ENCODE data around the gene LIX1.
"Not testable (repeated sequence)": the region's sequence is repeated elsewhere in the genome, so short reads cannot be mapped to it uniquely, and the experiment has no call there.

Gene LIX1

DNA sequence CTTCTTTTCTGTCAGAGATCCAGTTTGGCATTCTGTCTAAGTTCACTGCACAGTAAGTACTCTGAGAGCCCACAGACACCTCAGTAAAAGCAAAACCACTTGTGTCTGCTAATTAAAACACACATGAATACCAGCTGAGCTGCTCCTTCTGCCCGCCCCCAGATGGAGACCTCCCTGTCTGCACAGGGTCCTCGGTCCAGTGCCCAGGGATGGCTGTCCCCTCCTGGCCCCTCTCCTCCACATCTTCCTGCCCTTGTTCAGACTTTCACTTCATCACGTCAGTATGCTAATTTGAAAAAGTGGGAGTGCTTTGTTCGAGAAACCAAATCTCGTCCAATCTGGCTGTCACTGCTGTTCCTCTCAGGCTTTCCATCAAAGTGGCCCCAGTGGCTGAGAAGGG, 43.5 kb downstream of the LIX1 start:
- DNase-seq: no peak

DNA sequence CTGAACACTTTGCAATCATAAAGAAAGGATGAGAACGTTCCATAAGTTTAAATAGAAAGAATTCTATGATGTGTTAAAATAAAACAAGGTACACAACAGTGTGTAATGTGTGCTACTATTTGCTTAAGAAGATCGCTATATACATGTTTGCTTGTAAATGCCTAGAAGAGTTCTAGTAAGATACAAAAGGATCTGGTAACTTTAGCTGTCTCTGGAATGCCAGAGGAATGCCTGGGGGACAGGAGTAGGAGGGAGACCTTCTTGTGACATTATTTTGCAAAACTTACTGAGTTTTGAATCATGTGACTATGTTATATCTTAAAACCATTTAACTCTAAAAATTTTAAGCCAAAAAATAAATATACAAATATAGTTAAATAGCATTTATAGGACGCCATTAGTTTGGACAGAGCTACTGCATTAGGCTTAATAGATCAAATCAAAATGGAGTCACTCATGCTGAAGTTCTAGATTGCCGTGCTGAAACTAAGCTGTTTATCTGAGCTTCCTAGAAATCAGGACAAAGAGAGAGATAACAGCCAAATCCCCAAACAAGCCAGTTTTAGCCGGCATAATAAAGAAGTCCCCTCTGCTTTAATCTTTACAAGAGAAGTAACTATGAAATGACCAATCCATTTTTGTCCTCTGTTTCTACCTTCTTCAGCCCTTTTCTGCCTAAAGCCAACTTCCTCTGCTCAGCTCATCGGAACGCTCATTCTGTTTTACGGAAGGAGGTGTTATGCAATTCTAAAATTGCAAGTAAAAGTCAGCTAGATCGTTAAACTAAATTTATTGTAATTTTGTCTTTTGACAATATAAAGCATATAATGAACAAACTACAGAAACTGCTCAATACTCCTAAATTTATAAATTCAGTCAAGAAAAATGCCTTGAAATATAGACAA, 44.8 kb downstream of the LIX1 start:
- no peak for DNase-seq

DNA sequence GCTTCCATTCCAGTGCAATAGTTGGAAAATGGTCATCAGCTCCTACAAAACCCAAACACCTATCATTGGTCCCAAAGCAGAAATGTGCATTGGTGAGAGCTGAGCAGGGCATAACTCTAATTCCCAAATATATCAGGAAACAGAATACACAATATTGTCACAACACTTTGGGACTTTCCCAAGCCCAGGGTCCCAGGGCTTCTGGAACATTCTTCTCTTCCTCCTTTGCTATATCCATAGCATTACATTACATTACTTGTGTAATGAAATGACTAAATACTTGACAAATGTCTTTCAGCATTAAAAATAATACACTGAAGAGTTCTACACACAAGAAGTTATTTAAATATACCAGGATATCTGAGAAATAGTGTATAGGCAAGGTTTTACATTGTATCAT, 45.6 kb downstream of the LIX1 start:
- DNase-seq: no peak

- DNase-seq: no peak
Observed at GRCh38 chr5:97096191-97096590, 46.2 kb downstream of the LIX1 start.

- no peak for DNase-seq
Observed at GRCh38 chr5:97095318-97095732, 47.1 kb downstream of the LIX1 start.

- peak; percentile 11 to 22 for DNase-seq
Observed at GRCh38 chr5:97094579-97095317, 47.7 kb downstream of the LIX1 start.

GRCh38 chr5:97093193-97093592, 49.2 kb downstream of the LIX1 start:
- DNase-seq: no peak

DNA sequence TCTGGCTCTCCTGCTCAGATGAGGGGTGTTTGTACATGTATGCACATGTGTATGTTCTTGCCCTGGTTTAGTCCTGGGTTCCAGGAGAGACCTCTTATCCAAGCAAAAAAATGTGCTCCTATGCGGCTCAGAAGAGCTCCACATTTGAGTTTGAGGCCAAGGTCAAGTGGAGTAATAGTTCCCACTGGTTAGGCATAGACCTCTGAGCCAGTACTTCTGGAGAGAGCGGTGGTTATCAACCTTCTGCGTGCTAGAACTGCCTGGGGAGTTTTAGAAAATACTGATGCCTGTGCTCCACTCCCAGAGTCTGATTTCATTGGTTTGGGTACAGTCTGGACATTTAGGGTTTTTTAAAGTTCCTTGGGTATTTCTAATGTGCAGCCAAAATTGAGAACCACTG, 51.5 kb downstream of the LIX1 start:
- DNase-seq: no peak

- no peak for DNase-seq
Observed at GRCh38 chr5:97089149-97089801, 53.1 kb downstream of the LIX1 start.

- no peak for DNase-seq
Observed at GRCh38 chr5:97088774-97089148, 53.6 kb downstream of the LIX1 start.

DNA sequence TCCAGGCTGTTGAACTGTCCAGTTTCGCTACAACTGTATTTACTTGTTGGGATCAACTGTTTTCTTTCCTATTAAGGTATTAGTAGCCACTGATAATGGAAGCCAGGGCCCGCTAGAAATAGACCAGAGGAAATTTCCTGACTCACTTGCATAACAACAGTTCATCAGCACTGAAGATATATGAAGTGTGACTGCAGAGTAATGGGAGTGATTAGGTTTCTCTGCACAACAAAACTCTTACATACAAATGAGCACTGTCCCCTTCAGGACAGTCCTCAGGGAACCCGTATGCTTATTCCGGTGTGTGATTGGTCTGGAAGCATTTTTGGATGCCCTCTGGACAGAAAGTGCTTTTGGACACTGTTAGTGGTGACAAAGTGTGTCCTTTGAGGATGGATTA, 55.3 kb downstream of the LIX1 start:
- no peak for DNase-seq

DNA sequence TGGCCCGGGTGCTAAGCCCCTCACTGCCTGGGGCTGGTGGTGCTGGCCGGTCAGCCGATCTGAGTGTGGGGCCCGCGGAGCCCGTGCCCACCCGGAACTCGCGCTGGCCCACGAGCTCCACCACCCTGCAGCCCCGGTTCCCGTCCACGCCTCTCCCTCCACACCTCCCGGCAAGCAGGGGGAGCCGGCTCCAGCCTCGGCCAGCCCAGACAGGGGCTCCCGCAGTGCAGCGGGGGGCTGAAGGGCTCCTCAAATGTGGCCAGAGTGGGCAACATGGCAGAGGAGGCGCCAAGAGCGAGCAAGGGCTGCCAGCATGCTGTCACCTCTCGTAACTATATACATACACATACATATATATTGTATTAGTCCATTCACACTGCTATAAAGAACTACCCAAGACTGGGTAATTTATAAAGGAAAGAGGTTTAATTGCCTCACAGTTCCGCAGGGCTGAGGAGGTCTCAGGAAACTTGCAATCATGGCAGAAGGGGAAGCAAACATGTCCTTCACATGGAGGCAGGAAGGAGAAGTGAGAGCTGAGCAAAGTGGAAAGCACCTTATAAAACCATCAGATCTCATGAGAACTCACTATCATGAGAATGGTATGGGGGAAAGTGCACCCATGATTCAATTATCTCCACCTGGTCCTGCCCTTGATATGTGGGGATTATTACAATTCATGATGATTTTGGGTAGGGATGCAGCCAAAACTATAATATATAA, 56.8 kb downstream of the LIX1 start:
- DNase-seq: no peak

GRCh38 chr5:97084782-97085458, 57.5 kb downstream of the LIX1 start:
- DNase-seq: not testable (repeated sequence)

DNA sequence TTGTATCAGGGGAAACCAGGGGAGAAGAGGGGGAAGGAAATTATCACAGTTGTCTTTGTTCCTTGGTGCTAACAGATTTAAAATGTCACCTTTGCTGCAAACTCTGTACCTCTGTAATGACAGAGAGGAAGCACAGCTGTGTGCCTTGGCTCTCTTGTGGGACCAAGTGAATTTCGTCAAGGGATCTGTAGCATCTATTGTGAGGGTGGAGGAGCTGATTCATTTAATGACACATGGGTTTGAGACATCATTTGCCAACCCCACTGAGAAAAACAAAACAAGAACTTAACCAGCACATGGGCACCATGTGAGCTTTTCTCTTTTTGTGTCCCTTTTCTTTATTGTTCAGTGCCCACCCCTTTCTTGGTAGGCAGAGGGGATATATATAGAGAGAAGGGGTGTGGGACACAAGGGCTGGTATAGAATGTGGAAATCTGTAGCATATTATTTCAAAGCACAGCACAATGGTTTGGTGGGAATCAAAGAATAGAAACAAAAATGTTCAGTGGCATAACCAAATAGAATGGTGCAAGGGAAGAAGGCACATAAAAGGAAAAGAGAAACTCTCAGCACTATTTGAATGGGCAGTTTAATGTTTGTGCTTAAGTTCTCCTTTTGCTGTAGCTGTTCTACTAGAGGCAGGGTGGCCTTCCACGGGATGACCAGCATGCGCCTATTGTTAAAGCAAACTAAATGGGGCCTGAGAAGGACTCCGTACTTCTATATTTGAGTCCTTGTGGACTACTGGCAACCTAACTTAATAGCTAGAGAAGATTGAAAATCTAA, 63.3 kb downstream of the LIX1 start:
- no peak for DNase-seq

GRCh38 chr5:97077246-97077645, 65.2 kb downstream of the LIX1 start:
- DNase-seq: no peak

DNA sequence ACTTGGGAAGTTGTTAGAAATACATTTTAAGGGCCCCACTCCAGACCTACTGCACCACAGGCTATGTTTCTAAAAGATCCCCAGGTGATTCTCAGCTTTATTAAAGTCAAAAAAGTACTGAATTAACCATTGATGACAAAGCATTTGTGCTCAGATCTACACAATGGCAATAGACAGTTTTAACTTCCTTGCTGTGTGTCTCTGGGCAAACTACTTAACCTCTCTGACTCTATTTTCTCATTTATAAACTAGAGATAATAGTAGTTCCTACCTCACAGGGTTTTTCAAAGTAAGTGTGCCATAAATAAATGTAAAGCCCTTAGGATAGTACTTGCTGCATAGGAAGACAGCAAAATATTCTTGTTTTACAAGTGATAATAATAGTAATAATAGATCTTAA, 66.3 kb downstream of the LIX1 start:
- DNase-seq: no peak

DNA sequence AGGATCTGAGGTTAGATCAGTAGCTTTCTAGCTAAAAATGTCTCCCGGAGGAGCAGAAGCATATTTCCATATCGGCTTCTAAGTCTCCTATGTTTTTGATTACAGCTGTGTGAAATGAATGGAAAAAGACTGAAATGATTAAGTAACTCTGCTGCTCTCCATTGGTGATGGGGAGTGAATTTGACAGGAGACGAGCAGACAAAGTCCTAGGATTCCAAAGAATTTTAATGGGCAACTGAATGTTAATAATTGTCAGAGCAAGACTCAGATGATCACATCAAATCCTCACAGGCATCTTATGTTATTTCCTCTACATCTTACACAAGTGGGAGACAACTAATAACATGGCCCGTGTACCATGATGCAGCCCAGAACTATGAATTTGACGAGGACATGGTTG, 66.8 kb downstream of the LIX1 start:
- no peak for DNase-seq

DNA sequence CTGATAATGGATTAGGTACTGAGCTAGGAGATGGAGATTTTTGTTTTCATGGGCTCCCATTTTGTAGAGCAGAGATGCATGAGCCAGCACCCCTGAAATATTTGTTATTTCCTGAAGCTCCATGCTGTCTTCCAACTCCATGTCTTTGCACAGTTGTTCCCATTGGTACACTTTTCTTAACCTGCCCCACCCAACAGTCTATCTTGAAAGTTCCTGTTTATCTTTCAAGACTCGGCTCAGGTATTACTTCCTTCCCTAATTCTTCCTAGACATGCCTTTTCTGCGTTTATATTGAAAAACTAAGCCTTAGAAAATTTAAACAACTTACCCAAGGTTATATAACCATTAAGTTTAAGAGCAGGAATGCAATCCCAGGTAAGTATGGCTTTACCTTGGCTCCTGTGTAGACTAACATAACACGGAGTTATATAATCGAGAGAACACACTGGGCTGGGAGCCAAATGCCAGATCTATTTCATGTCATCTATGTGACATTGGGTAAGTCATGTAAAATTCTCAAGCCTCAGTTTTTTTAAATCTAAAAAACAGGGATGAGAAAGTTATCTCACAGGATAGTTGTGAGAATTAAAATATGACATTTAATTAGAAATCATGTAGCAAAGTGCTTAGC, 67.4 kb downstream of the LIX1 start:
- DNase-seq: no peak

GRCh38 chr5:97073420-97073819, 69.0 kb downstream of the LIX1 start:
- no peak for DNase-seq

DNA sequence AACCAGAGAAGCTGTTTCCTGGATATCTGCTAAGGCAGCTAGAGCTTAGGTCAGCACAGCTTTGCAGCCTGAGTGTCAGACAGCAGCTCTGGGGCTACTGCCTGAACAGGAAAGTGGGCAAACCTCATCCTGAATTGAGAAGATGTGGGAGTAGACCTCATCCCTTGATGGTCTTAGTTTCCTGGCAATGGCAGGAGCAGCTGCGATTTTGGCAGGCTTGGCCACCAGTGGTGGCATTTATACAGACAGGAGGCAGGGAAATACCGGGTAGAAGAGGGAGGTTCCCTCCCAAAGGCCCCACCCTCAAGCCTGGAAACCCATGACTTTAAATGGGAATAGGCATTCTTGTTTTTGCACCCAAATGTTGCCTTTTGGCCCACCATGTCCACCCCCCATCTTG, 69.7 kb downstream of the LIX1 start:
- DNase-seq: no peak

- DNase-seq: no peak
Observed at GRCh38 chr5:97071993-97072392, 70.4 kb downstream of the LIX1 start.

All from activated CD4-positive, alpha-beta T cell treated with anti-CD3 and anti-CD28 coated beads, Interleukin-2, amount 50 U/mL, for 48 hours (primary cell).